HG02970 (cell line): ENCODE data around the gene EFNA5.
"Not testable (repeated sequence)": the region's sequence is repeated elsewhere in the genome, so short reads cannot be mapped to it uniquely, and the experiment has no call there.

ENCODE experiments used
- ATAC-seq: cut with Tn5 transposase; IDR thresholded peaks from one replicate; pipeline ENCODE4 v1.9.1; 2021; ENCODE audit warnings: mild to moderate bottlenecking, moderate library complexity, moderate number of reproducible peaks; ENCODE audit not compliant: unreplicated experiment, low FRiP score

Gene EFNA5

DNA sequence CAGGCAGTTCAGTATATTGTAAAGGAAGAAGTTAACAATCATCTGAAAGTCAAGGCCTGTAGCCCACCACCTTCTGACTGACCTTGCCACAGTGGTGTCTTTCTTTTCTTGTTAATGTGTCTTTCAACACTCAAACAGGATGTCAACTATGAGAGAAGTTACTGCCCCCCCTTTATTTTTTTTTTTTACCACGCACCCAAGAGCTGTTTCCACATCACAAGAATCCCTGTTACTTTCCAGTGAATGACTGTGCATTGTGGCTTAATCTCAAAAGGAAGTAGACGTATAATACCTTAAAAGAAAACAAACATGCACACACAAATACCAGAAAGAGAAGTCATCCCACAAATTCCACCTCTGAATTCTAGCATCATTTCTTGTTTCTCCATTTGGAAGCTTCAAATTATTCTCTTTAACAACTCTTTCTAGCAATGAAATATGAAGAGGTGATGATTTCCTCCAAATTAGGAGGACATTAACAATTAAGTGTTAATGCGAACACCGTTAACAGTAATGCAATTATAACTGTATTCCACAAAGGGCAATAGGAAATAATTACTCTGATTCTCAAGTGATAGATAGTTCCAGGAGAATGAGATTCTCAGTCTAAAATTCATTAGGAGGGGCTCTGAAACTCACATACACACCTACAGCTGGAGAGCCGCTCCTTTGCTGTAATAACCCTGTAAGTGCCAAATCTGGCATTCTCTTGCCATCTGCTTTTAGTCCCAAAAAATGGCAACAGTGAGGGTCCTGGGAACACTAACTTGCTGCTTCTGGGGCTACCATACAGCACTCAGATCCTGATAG is 201.0 kb downstream of the EFNA5 start:
- no peak for ATAC-seq

DNA sequence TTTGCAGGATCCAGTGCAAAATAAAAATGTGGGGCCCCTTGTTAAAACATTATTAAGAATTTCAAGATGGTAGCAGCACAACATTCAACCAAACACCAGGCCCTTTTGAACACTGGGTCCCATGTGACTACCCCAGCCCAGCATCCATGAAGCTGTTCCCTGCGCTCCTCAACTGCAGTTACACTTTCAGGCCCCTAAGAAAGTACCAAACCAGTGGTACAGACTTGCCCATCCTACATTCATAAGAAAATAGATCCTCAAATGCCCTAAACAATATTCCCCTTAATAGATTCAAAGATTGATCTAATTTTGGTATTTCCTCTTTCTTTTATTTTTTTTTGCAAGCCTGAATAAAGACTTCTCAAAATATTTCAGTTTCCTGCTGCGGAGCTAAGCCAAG is 201.7 kb downstream of the EFNA5 start:
- no peak for ATAC-seq

DNA sequence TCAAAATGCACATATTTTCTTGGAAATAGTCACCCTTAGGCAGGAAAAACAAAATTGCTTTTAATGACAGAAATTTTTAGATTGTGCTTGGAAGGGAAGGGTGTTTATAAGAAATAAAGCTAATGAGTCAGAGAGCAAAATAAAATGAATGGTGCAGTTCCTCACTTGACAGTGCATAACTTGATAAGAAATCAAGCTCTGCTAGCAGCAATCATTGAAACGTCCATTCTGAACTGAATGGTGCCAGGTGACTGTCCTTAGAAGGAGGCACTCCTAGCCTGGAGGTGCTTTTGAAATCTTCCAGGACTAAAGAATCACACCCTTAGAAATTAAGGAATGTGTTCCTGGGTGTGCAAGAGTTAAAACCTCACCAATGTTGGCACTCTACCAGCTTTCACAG is 202.5 kb downstream of the EFNA5 start:
- ATAC-seq, result no peak

DNA sequence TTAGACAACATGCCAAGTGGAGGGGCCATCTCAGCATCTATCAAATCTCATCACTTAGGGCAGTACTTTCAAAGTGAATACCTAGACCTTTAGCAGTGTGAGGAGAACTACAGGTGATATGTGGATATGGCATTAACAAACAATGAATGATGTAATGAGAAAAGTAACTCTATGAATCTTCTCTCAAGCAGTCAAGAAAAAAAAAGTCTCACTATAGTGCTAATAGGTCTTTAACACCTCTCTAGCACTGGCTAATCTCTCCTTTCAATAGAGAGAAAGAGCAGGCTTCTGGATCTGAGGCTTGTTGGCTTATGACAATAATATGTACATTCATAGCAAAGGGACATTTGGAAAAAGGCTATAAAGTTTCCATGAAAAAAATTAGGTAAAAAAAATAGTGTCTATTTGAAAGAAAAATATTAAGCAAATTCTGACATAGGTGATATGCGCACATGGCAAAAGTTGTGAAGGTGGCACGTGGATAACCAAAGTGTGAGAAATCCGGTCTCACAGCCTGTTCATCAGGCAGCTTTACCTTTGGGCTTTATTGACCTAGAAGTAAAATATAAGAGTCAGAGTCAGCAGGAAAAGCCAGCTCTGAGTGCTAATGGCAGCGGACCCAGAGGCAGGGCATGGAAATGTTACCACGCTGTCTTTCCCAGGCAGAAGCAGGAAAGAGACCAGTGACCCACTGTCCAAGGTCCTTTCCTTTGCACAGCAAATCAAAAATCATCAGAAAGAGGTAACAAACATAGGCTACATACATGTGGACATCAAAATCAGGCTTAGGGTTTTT is 203.4 kb downstream of the EFNA5 start:
- ATAC-seq, result no peak

DNA sequence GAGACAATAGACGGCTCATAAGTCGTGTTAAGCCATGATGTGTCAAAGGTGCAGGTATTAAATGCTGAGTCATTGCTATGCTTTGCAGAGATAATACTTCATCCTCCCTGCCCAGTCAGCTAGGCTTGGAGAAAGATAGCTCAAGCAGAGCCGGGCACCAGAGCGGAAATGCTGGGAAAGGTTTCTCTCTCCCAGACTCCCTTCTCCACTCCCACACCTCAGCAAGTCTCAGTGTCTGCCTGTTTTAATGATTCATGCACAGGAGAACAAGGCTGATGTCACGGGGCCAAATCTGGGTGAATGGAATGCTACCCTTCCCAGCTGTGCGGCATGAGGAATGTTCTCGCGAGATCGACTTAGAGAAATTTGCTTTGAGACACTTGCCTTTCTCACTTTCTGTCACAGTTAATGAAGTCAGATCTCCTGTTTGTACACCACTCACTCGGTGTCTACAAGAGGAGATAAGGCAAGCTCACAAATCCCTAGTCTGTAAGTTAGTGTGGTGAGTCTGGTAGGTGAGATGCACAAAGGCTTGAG is 204.4 kb downstream of the EFNA5 start:
- ATAC-seq, result no peak

DNA sequence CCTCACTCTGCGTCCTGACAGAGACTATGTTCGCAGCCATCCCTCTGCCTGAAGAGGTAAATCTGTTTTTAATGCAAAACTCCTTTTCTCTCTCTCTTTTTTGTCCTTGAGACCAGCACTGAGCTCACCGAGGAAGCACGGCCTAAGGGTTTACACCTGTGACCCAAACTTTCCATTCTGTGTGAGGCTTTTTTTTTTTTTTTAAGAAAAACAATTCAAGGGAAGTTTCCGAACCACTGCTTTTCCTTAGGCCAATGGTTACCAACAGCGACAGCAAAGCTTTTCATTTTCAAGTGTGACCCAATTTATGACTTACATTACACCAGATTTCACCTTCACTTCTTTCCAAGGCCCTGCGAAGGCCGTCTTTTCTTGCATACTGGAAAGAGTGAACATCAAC is 205.9 kb downstream of the EFNA5 start:
- no peak for ATAC-seq

DNA sequence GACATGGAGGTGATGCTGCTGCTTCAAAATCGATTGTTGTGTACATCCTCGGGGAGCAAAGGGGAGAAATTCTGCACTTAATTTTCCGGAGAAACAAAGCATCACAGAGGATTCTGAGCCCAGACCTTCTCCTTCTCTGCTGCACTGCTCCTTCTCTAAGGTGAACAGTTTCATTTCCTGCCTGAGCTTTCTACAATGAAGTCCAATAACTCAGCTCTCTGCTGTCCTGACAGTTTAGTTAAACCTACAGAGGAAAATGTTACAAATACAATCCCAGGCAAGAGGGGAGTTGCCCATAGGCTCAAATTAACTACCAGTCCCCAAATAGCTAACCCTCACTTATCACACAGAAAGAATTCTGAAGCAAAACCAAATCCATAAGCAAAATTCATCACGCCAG is 206.3 kb downstream of the EFNA5 start:
- ATAC-seq, result no peak

DNA sequence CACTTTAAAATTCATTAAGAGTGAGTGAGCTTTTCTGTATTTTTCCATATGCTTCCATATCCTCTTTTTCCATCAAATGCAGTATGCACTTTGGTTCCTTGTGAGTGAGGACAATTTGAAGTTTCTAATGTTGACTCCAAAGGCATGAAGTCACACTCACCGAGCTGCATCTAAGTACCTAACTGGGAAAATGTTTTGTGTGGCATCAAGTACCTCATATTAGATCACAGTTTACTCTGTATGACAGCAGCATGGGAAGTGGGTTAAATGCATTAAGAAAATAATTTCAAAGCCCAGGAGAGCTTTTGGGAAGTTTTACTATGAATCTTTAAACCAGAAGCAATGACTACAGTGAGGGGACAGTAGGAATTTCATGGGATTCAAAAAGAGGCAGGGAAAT is 207.0 kb downstream of the EFNA5 start:
- ATAC-seq, result no peak

DNA sequence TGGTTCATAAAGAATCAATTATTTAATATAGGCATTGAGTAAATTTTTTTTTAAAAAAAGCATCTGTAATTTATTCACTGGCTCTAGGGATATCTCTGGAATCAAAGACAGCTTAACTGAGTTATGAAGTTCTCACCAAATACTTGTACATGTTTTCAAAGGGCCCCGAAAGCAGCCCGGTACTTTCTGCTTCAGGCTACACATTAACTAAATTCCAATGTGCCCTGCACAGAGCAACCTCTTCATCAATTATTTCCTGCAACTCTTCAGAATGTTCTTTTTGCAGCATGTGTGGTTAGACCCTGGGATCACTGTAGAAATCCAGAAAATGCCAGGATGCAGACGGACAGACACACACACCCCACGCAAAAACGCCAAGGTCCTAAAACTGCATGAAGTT is 209.0 kb downstream of the EFNA5 start:
- no peak for ATAC-seq

DNA sequence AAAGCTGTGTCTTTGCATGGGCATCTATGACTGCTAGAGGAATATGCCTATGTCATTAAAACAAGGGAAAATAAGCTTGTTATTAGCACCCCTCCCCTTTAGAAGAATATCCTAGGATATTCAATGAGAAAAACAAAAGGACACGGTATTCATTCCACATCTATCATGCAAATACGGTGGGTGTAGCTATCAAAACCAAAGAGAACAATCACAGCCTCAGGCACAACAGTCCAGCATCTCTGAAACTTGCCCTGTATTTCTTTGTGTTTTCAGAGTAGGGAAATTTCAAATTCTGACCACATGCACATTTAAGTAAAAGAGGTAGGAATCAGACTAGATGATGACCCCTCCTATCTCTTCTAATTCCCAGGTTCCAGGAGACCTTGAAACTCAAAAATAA is 209.9 kb downstream of the EFNA5 start:
- no peak for ATAC-seq

DNA sequence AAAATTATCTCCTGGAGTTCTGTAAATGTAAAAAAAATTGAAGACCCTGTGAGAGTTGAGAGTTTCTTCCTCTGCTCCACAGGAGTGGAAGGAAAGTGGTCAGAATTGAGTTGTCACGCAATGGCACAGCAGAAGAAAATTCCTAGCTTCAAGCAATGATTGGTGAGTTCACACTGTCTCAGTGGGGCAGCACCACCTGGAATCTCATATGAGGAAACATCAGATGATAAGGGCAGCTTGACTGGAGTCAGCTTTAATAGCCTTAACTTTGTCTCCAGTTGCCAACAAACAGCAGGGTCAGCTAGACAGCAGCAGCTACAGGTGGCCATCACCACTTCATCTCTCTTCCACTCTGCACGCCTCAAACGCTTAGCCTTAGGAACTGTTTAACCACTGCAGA is 211.1 kb downstream of the EFNA5 start:
- ATAC-seq, result no peak

DNA sequence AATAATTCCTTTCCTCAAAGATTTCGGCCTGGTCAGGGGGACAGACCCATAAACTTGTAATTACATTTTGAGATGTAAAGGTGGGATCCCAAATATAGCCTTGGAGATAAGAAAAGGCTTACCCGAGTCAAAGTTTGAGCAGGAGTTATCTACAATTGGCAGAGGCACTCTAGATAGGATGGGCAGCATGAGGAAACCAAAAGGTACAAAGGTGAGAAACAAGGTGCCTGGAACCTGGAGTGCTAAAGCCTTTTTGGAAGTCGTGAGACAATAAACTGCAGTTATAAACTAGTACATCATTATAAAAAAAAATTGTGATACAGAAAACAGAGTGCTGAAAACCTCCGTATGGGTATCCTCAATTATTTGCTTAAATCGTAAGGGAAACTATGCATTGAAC is 212.4 kb downstream of the EFNA5 start:
- no peak for ATAC-seq

DNA sequence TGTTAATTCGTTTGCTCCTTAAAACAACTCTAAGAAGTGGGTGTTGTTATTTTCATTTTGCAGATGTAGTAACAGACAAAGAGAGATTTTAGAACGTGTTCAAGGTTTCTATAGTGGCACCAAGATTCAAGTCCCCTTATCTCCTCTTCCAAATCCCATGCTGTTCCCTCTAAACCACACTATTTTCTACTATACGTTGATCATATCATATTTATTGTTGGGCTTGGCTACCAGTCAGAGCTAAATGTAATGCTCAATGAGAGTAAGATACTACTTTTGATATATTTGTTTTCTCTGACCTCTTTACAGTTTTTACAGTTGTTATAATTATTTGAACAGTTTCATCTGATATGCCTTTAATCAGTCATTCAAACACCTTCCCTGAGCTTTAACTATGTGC is 212.9 kb downstream of the EFNA5 start:
- ATAC-seq, result no peak

DNA sequence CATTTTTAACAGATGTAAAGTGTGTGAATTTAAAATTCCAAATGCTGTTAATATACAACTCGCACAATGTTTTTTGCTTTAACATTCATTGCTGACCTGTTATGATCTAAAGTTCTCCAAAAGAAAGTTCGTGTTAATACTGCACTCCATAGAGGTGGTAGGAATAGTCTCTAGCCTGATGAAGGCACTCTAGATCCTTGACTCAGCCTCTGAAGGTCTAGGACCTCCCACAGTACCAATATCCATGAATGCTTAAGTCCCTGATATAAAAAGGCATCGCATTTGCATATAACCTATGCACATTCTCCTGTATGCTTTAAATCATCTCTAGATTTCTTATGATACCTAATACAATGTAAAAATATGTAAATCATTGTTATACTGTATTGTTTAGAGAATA is 213.6 kb downstream of the EFNA5 start:
- ATAC-seq, result no peak

DNA sequence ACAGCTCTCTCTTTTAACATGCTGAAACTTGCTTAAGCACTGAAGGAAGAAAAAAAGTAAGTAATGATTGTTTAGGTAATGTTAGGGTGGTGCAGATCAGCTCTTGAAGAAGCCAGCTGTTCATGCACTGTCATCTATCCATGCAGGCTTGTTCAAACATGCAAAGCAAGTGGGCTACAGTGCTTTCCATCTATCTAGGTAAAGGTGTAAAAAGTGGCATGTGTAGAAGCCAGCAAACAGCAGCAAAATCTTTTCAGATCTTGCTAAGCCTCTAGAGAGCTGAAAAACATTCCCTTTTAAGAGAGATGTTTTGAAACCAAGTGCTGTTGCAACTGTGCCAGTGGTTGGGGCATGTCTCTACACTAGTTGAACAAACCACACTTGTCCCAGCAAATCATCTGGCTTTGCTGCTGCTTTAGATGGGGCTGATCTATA is 214.4 kb downstream of the EFNA5 start:
- no peak for ATAC-seq

DNA sequence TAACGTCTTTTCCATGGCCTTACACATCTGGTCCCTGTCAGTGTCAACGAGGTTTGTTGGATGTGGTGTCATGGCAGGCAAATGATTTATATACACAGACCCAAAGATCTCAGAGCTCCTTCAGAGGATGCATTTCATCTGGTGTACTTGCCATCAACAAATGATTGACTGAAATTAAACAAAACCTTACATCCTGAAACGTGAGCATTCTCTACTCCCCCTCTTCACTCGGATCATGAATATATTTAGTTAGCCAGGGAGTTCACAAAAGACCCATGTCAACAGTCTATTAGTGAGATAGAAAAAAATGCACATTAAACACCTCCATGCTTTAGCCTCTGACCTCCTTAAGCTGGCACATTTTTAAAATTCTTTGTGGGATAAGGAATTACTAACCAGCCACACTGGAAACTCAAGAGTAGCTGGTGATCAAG is 215.6 kb downstream of the EFNA5 start:
- ATAC-seq, result no peak

DNA sequence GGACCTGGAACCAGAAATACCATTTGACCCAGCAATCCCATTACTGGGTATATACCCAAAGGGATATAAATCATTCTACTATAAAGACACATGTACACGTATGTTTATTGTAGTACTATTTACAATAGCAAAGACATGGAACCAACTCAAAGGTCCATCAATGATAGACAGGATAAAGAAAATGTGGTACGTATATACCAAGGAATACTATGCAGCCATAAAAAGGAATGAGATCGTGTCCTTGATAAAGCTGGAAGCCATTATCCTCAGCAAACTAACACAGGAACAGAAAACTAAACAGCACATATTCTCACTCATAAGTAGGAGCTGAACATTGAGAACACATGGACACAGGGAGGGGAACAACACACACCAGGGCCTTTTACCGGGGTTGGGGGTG is 218.9 kb downstream of the EFNA5 start:
- not testable (repeated sequence) for ATAC-seq

DNA sequence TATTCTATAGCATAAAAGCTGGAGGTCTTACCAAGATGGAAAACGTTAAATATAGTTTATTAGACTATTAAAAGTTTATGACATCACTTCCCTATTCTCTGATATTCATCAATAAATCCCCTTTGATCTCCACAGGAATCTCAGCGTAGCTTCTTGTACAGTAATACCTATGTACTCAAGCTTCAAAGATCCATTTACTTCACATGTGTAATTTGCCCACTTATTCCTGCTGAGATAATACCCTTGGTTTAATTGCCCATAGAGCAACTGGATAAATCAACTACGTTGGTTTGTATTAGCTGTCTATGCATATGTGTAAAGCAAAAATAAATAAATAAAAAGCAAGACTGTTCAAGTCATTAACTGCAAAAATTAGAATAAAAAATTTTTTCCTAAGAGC is 219.7 kb downstream of the EFNA5 start:
- ATAC-seq, result no peak

DNA sequence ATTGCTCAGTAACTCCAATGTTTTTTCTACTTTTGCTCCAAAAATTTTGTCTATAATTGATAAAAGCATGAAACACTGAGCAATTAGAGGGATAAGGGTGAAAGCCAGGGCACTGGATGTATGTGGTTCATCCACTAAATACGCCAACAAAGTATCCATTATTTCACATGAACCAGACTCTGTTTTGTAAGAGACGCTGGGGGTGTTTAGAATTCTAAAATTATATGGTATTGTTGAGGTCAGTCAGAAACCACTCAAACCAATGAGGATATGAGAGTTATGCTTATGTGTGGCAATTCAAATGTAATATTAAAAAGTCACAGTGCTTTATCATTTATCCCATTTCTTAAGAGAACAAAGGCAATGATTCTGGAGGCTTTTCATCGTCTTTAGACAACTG is 220.2 kb downstream of the EFNA5 start:
- ATAC-seq, result no peak

DNA sequence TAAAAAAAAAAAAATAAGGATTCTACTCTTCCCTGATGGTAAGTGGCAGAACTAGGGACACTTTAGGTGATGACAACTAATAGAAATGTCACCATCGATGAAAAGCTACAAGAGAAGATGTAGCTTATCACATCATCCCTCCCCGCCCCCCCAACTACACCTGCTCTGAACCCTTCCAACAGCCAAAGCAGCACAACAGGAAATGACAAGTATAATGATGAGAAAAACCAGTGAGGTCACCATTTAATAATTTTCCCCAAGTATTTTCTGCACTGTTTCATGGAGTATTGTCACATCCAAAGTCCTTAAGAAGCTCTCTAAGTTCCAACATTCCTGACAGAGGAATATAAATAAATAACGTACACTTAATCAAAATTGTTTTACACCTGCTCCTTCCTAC is 221.4 kb downstream of the EFNA5 start:
- no peak for ATAC-seq

DNA sequence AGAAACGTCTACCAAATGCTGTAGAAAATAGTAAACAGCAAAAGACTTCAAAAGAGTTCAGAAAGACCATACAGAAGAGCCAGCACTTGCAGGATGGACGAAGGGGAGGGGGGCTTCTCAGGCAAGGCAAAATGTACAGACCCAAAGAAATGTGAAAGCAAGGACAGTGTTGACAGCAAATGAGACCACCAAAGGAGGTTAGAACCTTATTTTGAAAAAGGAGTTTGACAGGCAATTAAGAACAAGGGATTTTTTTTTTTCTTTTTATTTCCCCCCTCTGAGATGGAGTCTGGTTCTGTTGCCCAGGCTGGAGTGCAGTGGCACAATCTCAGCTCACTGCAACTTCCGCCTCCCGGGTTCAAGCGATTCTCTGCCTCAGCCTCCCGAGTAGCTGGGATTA is 223.2 kb downstream of the EFNA5 start:
- ATAC-seq, result no peak

DNA sequence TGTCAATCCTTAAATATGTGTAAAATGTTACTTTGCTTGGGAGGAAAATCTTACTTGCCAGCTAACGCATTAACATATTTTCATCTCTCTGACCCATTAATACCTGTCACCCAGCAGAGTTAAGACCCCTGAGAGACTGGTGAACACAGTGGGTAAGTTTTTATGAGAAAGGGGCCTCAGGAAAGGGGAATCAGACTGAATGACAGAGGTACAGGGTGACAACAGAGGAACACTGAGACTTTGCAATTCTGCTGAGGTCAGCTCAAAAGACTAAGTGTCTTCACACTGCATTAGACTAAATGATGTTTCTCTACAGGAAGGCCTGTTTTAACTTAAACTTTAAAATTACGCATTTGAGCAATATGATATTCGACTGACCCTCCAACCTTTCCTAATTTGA is 223.8 kb downstream of the EFNA5 start:
- ATAC-seq, result no peak
